Activated naive CD4-positive, alpha-beta T cell treated with Interleukin-2 at 50 U/mL for 16 hours (primary cell): ENCODE results near the gene FBXL5.
"Not testable (repeated sequence)": the region's sequence is repeated elsewhere in the genome, so short reads cannot be mapped to it uniquely, and the experiment has no call there.

ENCODE experiments used
- DNase-seq: peaks from one replicate; pipeline ENCODE4 v3.0.0-alpha.2; 2020

The FBXL5 gene

GRCh38 chr4:15649914-15650545 lies 5.1 kb downstream of the FBXL5 start:
- peak; percentile 49 for DNase-seq

GRCh38 chr4:15648600-15648999 lies 6.6 kb downstream of the FBXL5 start:
- DNase-seq = no peak

GRCh38 chr4:15638418-15638817 lies 16.7 kb downstream of the FBXL5 start:
- no peak for DNase-seq

GRCh38 chr4:15636818-15637217 lies 18.3 kb downstream of the FBXL5 start:
- no peak for DNase-seq

GRCh38 chr4:15617407-15617806 lies 37.8 kb downstream of the FBXL5 start:
- not testable (repeated sequence) for DNase-seq

- not testable (repeated sequence) for DNase-seq
Measured at GRCh38 chr4:15614891-15615290, 40.3 kb downstream of the FBXL5 start.

GRCh38 chr4:15612136-15612535 lies 43.0 kb downstream of the FBXL5 start:
- DNase-seq = no peak

- no peak for DNase-seq
Measured at GRCh38 chr4:15610855-15611254, 44.3 kb downstream of the FBXL5 start.

- no peak for DNase-seq
Measured at GRCh38 chr4:15605537-15605936, 49.6 kb downstream of the FBXL5 start.

- no peak for DNase-seq
Measured at GRCh38 chr4:15601862-15602261, 53.3 kb downstream of the FBXL5 start.

GRCh38 chr4:15600176-15600575 lies 55.0 kb downstream of the FBXL5 start:
- DNase-seq = no peak

- no peak for DNase-seq
Measured at GRCh38 chr4:15598644-15599043, 56.5 kb downstream of the FBXL5 start.

GRCh38 chr4:15592799-15593198 lies 62.4 kb downstream of the FBXL5 start:
- no peak for DNase-seq

- no peak for DNase-seq
Measured at GRCh38 chr4:15587649-15588048, 67.5 kb downstream of the FBXL5 start.

GRCh38 chr4:15586066-15586465 lies 69.1 kb downstream of the FBXL5 start:
- DNase-seq = no peak

GRCh38 chr4:15585331-15585730 lies 69.8 kb downstream of the FBXL5 start:
- no peak for DNase-seq

- no peak for DNase-seq
Measured at GRCh38 chr4:15584785-15585184, 70.4 kb downstream of the FBXL5 start.

- no peak for DNase-seq
Measured at GRCh38 chr4:15577508-15577907, 77.6 kb downstream of the FBXL5 start.

- DNase-seq = no peak
Measured at GRCh38 chr4:15575966-15576365, 79.2 kb downstream of the FBXL5 start.

GRCh38 chr4:15569746-15570145 lies 85.4 kb downstream of the FBXL5 start:
- DNase-seq = no peak

GRCh38 chr4:15568821-15569220 lies 86.3 kb downstream of the FBXL5 start:
- DNase-seq = no peak

GRCh38 chr4:15563871-15564270 lies 91.3 kb downstream of the FBXL5 start:
- no peak for DNase-seq

GRCh38 chr4:15562623-15563022 lies 92.5 kb downstream of the FBXL5 start:
- no peak for DNase-seq

GRCh38 chr4:15562114-15562513 lies 93.0 kb downstream of the FBXL5 start:
- no peak for DNase-seq

GRCh38 chr4:15558561-15558960 lies 96.6 kb downstream of the FBXL5 start:
- no peak for DNase-seq
